Germinal center (tissue), 1 donor: ENCODE data around the gene AP5Z1.
A peak's percentile ranks its signal among the peaks of the same experiment; 100 is the strongest.

Experiments
- DNase-seq: peaks from one replicate; pipeline ENCODE4 v3.0.0; 2012; ENCODE audit warnings: mixed read lengths, low spot score

The AP5Z1 gene

DNA sequence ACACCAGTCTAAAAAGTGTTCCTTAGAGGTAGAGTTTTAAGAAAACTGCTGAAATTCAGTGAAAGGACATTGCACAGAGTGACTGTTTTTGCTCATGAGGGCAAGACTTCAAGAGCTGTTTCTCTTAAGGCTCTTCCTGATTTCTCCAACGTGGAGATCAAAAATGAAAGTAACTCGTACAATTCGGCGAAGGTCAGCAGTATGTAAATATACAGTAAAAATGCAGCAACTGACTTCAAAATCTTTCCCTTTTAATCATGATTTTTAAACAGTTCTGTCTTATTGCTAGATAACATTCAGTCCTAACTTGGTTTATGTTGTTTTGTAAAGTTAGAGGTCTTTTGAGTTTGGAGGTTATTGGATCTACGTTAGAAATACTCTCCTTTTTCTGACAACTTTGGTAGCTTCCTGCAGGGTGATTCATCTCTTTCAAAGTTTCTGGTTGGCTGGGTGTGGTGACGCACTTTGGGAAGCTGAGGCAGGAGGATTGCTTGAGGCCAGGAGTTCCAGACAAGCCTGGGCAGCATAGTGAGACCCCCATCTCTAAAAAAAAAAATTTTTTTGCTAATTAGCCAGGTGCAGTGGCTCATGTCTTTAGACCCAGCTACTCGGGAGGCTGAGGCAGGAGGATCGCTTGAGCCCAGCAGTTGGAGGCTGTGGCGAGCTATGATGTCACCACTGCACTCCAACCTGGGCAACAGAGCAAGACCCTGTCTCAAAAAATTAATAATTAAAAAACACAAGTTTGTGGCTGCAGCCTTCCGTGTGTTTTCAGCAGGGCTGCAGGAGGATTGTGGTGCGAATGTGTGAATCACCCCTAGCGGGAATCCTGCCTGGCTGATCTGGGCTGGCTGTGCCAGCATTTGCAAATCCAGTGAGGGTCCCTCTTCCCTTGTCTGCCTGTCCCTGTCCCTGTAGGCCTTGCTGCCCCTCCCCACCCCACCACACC lies 29.2 kb upstream of the AP5Z1 start:
- DNase-seq = peak; percentile 34

DNA sequence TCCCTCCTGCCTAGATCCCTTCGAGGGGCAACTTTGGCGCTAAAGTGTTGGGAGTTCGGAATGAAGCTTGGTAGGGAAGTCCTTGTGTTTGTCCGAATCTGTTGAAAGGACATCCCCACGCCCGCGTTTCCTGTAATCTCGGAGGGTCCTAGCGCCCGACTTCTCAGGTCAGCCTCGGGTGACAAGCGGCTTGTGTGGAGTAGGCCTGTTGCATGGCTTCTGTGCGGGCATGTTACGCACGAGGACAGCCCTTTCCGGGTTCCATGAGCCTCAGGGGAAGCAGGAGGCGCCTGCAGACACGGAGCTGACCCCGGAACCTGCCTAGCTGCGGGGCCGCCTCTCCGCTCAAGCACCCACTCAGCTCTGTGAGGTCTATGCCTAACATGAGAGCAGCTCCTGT lies 28.4 kb upstream of the AP5Z1 start:
- no peak for DNase-seq

- no peak for DNase-seq
Observed at GRCh38 chr7:4747746-4748145, 27.7 kb upstream of the AP5Z1 start.

DNA sequence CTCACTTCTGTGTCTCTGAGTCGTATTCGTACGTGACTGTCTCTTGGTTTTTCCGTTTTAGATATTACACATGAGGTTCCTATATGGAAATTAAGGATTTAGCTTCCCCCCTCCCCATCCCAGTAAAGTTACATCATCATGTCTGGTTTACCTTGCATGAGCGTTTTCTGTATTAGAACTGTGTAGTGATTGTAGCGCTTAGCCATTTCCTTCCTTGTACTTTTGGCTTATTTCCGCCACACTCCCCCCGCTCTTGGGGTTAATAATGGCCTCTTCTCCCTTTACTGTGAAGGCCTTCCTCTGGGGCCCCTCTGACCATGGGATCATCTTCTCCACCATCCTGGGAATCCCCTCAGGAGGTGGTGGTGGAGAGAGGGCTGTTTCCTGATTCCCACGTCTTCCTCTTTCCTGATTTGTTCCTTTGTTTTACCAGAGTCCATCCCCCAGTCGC lies 27.2 kb upstream of the AP5Z1 start:
- no peak for DNase-seq

DNA sequence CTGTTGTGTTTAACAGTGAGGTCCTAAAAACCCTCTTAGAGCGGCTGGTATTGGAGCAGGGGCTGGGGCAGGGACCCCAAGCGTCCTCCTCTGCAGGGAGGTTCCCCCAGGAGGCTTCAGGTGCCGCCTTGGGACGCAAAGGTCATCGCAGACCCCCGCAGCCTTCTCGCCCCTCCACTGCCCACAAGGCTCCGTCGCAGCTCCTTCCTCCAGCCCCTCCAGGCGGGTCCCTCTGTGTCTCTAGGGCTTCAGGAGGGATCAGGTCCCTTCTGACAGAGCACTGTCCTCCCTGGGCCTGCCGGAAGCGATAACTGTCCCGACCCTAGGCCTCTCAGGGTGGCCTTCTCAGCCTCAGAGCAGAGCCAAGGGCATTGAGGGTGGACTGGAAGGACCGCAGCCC lies 26.1 kb upstream of the AP5Z1 start:
- no peak for DNase-seq

DNA sequence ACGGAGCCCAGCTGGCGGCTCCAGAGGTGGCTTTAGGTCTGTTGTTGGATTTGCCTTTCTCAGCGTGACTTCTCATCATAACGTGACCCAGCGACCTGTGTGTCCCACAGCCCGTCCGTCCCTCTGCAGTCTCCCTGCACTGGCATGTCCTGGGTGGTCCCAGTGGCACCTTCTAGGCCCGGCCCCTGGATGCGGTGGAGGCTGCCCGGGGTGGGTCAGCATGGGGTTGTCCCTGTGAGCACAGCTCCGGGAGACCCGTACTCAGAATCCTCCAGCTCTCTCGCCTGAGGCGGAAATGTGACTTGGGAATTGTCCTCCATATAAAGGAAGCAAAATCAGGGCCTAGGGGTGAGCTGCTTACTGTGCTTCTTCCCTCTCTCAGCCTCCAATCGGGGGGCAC lies 25.6 kb upstream of the AP5Z1 start:
- DNase-seq = no peak

DNA sequence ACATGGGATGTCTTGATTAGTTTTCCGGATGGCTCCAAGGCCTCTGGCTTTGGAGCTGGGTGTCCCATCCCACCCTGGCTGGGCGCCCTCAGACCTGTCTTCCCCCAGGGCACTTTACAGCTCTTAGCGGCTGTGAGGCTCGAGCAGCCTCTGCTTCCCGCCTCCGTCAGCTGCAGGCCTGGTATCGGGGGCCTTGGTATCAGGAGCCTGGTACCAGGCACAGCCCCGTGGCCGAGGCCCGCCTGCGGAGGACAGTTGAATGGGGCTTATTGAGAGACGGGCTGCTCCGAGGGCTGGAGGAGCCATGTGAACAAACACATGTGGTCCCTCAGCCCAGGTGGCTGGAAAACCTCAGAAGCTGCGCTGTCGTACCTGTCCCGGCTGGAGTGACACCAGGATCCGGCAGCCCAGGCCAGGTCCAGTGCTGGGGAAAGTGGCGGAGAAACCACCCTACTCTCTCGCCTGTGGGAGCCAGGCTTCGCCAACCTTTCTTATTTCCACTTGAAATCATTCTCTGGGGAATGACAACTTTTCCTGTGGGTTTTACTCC lies 23.9 kb upstream of the AP5Z1 start:
- DNase-seq = no peak

DNA sequence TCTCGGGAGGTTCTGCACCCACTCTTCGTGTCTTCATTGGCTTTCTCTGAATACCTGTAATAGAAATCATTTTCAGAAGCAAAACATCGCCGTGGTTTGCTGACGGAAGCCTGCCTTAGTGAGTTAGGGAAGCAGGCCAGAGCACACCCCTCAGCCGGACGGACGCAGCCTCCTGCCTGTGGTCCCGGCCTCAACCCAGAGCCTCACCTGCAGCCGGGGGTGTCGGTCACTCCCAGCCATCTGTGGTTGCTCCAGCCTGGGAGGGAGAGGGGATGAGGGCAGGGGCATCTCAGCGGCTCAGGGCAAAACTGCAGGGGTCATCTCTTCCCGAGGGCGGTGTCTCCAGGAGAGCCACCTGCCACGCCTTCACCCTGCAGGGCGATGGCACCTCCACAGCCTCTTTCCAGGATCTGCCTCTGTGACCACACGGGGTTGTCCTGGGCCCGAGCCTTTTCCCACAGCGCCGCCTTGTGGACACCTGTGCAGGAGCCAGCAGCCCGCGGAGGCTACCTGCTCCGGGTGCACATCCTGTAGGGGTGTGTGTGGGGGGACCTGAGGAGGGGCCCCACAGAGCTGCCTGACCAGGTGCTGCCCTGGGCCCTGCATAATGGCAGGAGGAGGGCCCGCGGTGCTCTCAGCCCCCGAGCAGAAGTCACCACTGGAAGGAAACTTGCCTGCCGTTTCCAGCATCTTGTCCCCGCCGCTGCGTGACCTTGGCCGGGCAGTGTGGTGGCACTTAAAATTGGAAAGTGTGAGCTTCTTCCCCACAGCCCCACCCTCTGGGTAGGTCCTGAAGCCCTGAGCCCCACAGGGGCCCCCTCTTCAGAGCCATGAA lies 21.6 kb upstream of the AP5Z1 start:
- DNase-seq = peak; percentile 85

DNA sequence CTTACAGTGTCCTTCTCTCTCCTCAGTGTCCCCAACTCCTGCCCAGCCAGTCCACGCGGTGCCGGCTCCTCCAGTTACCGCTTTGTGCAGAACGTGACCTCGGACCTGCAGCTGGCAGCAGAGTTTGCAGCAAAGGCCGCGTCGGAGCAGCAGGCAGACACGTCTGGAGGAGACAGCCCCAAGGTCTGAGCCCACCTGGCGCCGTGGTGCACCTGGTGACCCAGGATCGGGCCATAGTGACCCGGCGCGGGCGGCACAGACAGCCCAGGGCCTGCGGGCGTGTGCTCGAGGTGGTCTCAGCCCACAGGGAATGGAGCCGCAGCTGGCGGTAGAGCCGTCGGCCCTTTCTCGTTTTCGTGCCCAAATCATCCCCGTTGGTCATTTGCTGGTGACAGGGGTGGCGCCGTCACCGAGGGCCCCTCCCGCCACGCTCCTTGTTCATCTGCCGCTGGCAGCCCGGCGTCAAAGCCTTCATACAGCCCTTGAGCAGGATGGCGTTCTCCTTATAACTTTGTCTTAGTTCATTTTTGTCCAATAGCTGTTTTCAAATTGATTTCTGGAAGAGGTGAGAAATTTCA lies 20.9 kb upstream of the AP5Z1 start:
- no peak for DNase-seq

DNA sequence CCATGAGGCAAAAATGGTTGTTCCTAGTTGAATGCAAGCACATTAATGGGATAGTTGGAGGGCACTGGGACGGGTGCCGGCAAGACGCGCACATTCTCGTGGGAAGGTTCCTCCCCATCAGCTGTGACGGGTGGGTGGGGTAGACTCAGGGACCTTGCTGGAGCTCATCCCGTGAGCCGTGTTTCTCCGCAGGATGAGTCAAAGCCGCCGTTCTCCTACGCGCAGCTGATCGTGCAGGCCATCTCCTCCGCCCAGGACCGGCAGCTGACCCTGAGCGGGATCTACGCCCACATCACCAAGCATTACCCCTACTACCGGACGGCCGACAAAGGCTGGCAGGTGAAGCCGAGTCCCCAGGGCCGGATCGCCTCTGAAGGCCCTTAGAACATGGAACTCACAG lies 20.4 kb upstream of the AP5Z1 start:
- DNase-seq = no peak

- DNase-seq = no peak
Observed at GRCh38 chr7:4758111-4758510, 17.3 kb upstream of the AP5Z1 start.

DNA sequence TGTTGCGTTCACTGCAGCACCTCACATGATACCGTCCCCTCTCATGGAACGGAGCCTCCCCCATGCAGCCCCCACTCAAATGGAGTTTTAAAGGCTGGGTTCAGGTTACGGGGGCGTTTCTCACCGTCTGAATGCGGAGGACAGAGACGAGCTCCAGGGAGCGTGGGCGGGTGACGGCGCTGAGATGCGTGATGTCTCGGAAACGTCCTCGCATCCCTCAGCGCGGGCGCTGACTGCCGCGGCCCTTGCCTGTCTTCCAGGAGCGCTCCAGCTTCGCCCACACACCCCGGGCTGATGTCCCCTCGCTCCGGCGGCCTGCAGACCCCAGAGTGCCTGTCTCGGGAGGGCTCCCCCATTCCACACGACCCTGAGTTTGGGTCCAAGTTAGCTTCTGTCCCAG lies 16.6 kb upstream of the AP5Z1 start:
- no peak for DNase-seq

DNA sequence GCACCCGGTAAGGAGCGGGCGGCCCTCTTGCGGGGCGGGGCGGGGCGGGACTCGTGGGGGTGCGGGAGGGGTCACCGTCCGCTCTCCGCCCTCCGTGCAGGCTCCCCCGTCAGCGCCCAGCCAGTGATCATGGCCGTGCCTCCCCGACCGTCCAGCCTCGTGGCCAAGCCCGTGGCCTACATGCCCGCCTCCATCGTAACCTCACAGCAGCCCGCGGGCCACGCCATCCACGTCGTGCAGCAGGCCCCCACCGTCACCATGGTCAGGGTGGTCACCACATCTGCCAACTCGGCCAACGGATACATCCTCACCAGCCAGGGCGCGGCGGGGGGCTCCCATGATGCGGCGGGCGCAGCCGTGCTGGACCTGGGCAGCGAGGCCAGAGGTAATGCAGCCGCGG lies 16.2 kb upstream of the AP5Z1 start:
- DNase-seq = no peak

GRCh38 chr7:4760952-4761351 lies 14.5 kb upstream of the AP5Z1 start:
- no peak for DNase-seq

DNA sequence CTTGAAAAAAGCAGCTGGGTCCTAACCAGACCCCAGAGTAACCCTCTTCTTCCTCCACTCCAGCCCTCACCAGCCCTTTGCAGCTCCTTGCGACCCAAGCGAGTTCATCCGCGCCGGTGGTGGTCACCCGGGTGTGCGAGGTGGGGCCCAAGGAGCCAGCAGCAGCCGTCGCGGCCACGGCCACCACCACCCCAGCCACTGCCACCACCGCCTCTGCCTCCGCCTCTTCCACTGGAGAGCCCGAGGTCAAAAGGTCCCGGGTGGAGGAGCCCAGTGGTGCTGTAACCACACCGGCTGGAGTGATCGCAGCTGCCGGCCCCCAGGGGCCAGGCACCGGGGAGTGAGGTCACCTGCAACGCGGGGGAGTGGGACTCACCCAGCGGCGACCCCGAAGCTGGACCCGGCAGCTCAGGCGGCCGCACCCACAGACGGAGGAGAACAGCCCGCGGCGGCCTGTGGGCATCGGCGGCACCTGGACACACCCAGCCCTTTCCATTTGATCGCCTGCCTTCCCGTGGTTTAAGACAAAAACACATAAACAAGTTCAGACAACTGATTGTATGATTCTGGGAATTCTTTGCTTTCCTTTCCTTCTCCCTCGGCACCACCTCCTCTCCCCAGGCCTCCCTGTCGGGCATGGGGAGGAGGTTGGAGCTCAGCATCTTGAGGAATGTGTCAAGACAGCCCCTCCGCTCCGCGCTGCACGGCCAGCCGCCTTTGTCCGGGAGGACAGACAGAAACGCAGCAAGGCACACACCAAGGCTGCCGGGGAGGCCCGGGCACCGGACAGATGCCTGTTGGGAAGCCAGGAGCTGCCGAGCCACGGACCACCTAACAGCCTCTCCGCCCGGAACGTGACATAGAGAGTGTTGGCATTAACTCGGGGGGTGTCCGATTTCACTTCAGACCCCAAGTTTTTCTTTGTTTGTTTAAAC lies 13.0 kb upstream of the AP5Z1 start:
- no peak for DNase-seq

DNA sequence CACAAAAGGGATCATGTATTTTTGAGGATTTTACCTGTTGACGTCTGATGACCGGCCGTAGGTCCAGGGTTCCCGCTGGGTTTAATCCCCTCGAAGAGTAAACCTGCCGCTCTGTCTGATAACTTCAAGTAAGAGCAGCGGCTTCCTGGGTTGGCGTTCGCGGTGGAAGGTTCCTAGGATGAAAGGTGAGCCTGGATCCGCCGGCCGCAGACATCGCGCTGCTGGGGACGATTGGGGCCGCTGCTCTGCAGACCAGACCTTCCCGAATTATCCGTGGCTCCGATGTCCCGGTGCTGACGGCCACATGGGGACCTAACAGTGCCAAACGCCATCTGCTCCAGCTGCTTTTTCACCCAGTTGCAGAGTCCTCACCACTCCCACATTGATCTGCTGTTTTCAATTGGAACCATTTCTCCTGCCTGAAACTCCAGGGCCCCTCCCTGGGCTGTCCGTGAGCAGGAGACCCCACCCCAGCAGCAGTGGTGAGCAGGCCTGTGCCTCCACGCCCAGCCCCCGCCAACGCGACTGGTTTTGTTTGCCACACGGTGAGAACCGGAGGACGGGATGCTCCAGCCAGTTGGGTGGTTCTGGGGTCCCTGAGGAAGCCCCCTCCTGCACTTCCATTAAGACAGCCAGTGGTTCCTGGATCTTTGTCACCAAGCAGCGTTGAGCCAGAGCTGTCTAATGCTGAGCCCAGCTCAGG lies 12.2 kb upstream of the AP5Z1 start:
- DNase-seq = no peak

DNA sequence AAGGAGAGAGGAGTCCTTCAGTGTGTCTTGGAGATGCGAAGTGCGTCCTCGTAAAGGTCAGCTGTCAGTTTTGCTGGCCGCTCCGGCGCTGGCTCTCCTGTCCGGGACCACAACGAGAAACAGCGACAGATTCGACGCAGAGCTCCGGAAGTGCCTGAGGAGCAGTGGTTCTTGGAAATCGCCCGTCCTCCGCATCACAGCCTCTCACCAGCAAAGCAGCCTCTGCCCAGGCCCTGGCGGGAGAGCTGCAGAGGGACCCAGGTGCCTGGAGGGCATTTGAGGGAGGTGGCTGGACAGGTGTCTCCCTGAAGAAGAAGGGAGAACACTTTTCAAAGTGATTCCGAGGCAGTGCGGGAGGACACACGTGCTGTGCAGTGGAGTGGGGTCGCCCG lies 11.6 kb upstream of the AP5Z1 start:
- no peak for DNase-seq

- DNase-seq = no peak
Observed at GRCh38 chr7:4764402-4765007, 10.9 kb upstream of the AP5Z1 start.

- DNase-seq = no peak
Observed at GRCh38 chr7:4765776-4766490, 9.5 kb upstream of the AP5Z1 start.
